ENCODE measurements around the gene MSRB3. TPM values are rescaled to one million over a fixed set of nuclear protein-coding genes. Genes with fewer than 3 reads are reported as not detected.
"Not testable (repeated sequence)": the region's sequence is repeated elsewhere in the genome, so short reads cannot be mapped to it uniquely, and the experiment has no call there.

The MSRB3 gene
- total RNA-seq, 1 experiment from 2014 or later = 45.4 TPM

DNA sequence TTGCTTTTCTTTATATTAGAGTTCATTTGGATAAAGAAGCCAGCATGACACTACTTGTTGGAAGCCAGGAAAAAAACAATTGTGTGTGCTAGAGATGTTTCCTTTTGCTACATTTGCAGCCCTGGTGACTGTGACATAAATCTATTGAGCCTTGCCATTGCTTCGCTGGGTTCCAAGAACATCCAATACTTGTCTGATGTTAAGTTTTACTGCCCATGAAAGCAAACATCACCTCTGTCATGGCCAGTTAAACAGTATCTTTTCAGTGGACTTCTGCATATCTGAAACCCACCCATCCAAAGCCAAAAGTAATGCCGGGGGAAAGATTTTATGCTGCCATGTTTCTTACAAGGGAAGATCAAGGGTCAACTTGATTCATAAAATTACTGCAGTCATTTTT, 184.0 kb downstream of the MSRB3 start:
- DNase-seq (ENCODE audit: low read depth) = peak; percentile 61
- in situ Hi-C loops (cut with HindIII; ENCODE audit: low pct_unique_long_range_greater_than_20kb, low sequenced_read_pairs) = no loop called here

DNA sequence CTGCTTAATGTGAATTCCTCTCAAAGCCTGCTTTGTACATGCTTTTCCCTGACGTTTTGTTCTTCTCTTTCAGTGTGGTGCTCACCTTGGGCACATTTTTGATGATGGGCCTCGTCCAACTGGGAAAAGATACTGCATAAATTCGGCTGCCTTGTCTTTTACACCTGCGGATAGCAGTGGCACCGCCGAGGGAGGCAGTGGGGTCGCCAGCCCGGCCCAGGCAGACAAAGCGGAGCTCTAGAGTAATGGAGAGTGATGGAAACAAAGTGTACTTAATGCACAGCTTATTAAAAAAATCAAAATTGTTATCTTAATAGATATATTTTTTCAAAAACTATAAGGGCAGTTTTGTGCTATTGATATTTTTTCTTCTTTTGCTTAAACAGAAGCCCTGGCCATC, 184.6 kb downstream of the MSRB3 start:
- in situ Hi-C loops (cut with HindIII; ENCODE audit: low pct_unique_long_range_greater_than_20kb, low sequenced_read_pairs) = no loop called here
- no peak for DNase-seq (ENCODE audit: low read depth)

DNA sequence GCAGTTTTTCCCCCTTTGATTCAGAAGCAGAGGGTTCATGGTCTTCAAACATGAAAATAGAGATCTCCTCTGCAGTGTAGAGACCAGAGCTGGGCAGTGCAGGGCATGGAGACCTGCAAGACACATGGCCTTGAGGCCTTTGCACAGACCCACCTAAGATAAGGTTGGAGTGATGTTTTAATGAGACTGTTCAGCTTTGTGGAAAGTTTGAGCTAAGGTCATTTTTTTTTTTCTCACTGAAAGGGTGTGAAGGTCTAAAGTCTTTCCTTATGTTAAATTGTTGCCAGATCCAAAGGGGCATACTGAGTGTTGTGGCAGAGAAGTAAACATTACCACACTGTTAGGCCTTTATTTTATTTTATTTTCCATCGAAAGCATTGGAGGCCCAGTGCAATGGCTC, 185.1 kb downstream of the MSRB3 start:
- no peak for DNase-seq (ENCODE audit: low read depth)
- in situ Hi-C loops (cut with HindIII; ENCODE audit: low pct_unique_long_range_greater_than_20kb, low sequenced_read_pairs) = no loop called here

DNA sequence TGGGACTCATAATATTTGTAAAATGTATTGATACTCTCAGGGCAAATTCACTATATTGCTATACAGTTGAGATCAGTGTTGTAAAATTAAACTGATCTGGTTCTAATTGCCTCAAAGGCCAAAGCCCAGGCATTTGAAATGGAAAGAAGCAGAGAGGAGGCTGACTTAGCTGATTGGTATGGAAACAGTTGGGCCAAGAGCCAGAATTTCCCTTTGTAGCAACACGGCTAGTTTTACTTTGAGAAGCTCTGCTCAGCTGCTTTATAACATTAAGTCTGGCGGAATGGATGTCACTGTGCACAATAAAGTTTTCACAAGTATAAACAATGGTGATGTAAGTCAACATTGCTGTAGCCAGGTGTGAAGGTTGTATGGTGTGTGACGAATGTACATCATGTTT, 186.4 kb downstream of the MSRB3 start:
- in situ Hi-C loops (cut with HindIII; ENCODE audit: low pct_unique_long_range_greater_than_20kb, low sequenced_read_pairs) = no loop called here
- no peak for DNase-seq (ENCODE audit: low read depth)

- no peak for DNase-seq (ENCODE audit: low read depth)
- in situ Hi-C loops (cut with HindIII; ENCODE audit: low pct_unique_long_range_greater_than_20kb, low sequenced_read_pairs) = no loop called here
These were observed 187.5 kb downstream of the MSRB3 start for GRCh38 chr12:65465766-65466547.

GRCh38 chr12:65466911-65467310, 188.4 kb downstream of the MSRB3 start:
- in situ Hi-C loops (cut with HindIII; ENCODE audit: low pct_unique_long_range_greater_than_20kb, low sequenced_read_pairs) = no loop called here
- no peak for DNase-seq (ENCODE audit: low read depth)

GRCh38 chr12:65470256-65470655, 191.8 kb downstream of the MSRB3 start:
- DNase-seq (ENCODE audit: low read depth) = no peak
- in situ Hi-C loops (cut with HindIII; ENCODE audit: low pct_unique_long_range_greater_than_20kb, low sequenced_read_pairs) = no loop called here

- no peak for DNase-seq (ENCODE audit: low read depth)
- in situ Hi-C loops (cut with HindIII; ENCODE audit: low pct_unique_long_range_greater_than_20kb, low sequenced_read_pairs) = no loop called here
These were observed 193.6 kb downstream of the MSRB3 start for GRCh38 chr12:65472079-65472478.

GRCh38 chr12:65474831-65475230, 196.3 kb downstream of the MSRB3 start:
- DNase-seq (ENCODE audit: low read depth) = no peak
- in situ Hi-C loops (cut with HindIII; ENCODE audit: low pct_unique_long_range_greater_than_20kb, low sequenced_read_pairs) = no loop called here

DNA sequence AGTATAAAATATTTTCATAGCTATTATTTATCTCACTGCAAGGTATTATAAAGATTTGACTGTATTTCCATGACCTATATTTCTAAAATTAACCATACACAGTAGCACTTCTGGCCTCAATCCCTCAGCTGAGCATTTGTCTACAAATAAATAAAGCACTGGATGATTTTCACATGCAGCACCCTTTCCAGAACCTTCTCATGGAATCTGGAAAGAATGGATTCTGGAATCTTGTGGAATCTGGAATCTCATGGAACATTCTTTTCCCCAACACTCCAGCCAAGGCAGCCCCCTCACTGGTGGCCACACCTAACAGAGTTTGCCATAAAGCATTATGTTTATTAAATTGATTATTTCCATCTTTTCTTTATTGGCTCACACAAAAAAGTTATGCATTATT, 199.2 kb downstream of the MSRB3 start:
- in situ Hi-C loops (cut with HindIII; ENCODE audit: low pct_unique_long_range_greater_than_20kb, low sequenced_read_pairs) = no loop called here
- no peak for DNase-seq (ENCODE audit: low read depth)

DNA sequence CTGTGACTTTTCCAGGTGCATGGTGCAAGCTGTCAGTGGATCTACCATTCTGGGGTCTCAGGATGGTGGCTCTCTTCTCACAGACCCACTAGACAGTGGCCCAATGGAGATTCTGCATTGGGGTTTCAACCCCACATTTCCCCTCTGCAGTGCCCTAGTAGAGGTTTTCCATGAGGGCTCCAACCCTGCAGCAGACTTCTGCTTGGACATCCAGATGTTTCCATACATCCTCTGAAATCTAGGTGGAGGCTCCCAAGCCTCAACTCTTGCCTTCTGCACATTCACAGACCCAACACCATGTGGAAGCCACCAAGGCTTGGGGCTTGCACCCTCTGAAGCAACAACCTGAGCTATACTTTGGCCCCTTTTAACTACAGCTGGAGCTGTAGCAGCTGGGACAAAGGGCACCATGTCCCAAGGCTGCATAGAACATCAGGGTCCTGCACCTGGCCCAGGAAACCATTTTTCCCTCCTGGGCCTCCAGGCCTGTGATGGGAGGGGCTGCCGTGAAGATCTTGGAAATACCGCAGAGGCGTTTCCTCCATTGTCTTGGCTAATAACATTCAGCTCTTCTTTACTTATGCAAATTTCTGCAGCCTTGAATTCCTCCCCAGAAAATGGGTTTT, 205.5 kb downstream of the MSRB3 start:
- DNase-seq (ENCODE audit: low read depth) = peak; percentile 21
- in situ Hi-C loops (cut with HindIII; ENCODE audit: low pct_unique_long_range_greater_than_20kb, low sequenced_read_pairs) = not testable (repeated sequence)

- no peak for DNase-seq (ENCODE audit: low read depth)
- in situ Hi-C loops (cut with HindIII; ENCODE audit: low pct_unique_long_range_greater_than_20kb, low sequenced_read_pairs) = no loop called here
These were observed 209.7 kb downstream of the MSRB3 start for GRCh38 chr12:65488197-65488596.

GRCh38 chr12:65490250-65490649, 211.8 kb downstream of the MSRB3 start:
- in situ Hi-C loops (cut with HindIII; ENCODE audit: low pct_unique_long_range_greater_than_20kb, low sequenced_read_pairs) = no loop called here
- DNase-seq (ENCODE audit: low read depth) = peak; percentile 31

DNA sequence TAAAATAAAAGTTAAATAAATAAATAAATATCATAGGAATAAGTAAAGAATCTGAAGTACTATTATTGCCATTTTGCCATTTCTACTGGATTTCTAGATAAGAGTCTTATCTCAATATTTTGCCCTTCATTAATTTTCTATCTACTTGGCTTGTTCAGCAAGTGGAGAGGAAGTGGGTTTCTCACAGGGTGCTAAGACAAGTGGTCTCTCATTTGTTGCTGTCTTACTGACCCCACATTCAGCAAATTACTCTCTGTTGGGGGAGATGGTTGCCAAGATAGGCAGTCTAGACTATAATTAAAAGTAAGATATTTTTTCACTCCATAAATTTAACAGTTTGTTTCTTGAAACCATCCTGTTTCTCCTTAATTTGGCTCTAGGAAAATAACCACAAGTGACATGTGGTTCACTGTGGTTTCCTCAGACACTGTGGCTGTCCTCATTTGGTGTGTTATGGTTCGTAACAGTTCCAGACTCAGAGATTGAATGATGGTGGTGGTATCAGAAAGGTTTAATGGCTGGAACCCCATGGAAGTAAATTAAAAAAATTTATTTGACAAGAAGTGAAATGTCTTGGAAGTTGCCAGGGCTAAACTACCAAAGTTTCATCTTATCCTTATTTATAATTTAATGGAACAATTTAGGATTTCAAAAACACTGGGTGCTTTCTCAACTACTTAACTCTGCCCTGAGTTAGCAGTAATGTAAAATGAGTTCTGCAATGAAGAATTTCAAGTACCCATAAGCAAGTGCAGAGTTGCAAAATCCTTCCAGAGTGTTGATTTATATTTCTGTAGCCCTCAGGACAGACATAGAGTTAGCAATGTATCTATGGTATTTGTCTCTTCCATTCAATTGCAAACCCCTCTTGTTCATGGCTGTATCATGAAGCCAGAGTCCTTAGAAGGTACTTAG, 214.8 kb downstream of the MSRB3 start:
- in situ Hi-C loops (cut with HindIII; ENCODE audit: low pct_unique_long_range_greater_than_20kb, low sequenced_read_pairs) = no loop called here
- DNase-seq (ENCODE audit: low read depth) = no peak

DNA sequence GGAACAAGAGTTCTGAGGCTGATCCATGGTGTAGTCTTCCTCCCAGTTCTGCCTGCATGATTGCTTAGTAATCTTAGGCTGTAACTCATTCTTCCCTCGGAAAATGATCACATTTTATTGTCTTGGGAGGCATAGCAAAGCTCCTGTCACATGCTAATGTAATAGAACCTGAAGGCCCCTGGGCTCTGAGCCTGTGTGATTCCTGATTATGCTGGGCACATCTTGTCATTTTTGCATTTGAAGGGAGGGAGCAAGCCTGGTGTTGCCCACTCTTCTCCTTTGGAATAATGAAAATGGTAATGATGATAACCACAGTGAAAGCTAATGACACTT, 215.4 kb downstream of the MSRB3 start:
- in situ Hi-C loops (cut with HindIII; ENCODE audit: low pct_unique_long_range_greater_than_20kb, low sequenced_read_pairs) = no loop called here
- DNase-seq (ENCODE audit: low read depth) = no peak

- DNase-seq (ENCODE audit: low read depth) = no peak
- in situ Hi-C loops (cut with HindIII; ENCODE audit: low pct_unique_long_range_greater_than_20kb, low sequenced_read_pairs) = no loop called here
These were observed 216.1 kb downstream of the MSRB3 start for GRCh38 chr12:65494537-65494936.

DNA sequence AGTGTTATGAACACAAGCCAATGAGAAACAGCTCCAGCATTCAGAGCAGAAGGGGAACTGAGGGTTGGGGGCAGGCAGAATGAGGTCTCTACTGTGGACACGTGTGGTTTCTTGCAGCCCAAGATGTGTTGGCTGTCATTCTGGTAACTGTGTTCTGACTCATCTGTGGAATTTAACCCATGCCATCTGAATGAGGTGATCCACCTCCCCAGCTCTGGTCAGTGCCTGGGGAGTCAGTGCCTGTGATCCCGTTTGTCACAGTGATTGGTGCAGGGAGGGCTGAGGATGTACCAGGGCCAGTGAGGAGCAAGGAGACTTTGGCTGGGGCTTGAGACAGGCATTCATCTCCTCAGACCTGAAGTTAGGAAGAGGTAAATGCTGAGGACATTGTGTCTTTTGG, 216.8 kb downstream of the MSRB3 start:
- peak; percentile 30 for DNase-seq (ENCODE audit: low read depth)
- in situ Hi-C loops (cut with HindIII; ENCODE audit: low pct_unique_long_range_greater_than_20kb, low sequenced_read_pairs) = no loop called here

DNA sequence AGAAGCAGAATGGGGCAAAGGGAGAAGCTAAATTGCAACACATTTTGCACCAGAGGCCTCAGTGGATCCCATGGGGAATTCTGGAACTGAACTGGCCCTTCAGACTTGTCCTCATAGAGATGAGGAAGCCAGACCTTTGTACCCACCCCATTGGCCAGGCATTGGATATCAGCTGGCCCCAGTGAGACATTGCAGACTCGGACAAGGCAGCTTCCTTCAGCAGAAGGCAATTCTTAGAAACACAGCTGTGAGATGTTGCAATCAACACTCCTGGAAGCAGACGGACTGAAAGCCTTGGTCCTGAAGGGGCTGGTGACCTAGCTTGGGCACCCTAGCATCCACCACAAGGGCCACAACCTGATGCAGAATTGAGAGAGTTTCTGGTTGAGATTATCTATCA, 218.1 kb downstream of the MSRB3 start:
- in situ Hi-C loops (cut with HindIII; ENCODE audit: low pct_unique_long_range_greater_than_20kb, low sequenced_read_pairs) = no loop called here
- no peak for DNase-seq (ENCODE audit: low read depth)

- no peak for DNase-seq (ENCODE audit: low read depth)
- in situ Hi-C loops (cut with HindIII; ENCODE audit: low pct_unique_long_range_greater_than_20kb, low sequenced_read_pairs) = no loop called here
These were observed 219.2 kb downstream of the MSRB3 start for GRCh38 chr12:65497660-65498059.
